OCI-LY1 (cell line): ENCODE results near the gene LTBP3.
A peak's percentile ranks its signal among the peaks of the same experiment; 100 is the strongest.

Experiments
- H2AFZ ChIP-seq: fragments of 200-600 bp; sonication (generic), shearing (Covaris generic); 2 replicates; pipeline ENCODE4 v1.6.0; 2014; ENCODE audit warnings: antibody characterized with exemption, mild to moderate bottlenecking, low read length
- H3F3A ChIP-seq: fragments of 200-600 bp; sonication (generic), shearing (Covaris generic); 2 replicates; pipeline ENCODE4 v1.6.0; 2014; ENCODE audit warnings: mild to moderate bottlenecking, antibody characterized with exemption, low read length, moderate library complexity; ENCODE audit not compliant: insufficient read depth
- H3K27ac ChIP-seq: fragments of 200-600 bp; sonication (generic); 2 replicates; pipeline ENCODE4 v1.5.1; 2014; ENCODE audit warnings: low read length, mixed run types, mild to moderate bottlenecking, low read depth; ENCODE audit not compliant: poor library complexity, severe bottlenecking
- H3K27me3 ChIP-seq: fragments of 200-600 bp; sonication (generic); 2 replicates; pipeline ENCODE4 v1.6.0; 2014; ENCODE audit warnings: antibody characterized with exemption, mild to moderate bottlenecking, low read length, moderate library complexity; ENCODE audit not compliant: insufficient read depth
- H3K36me3 ChIP-seq: fragments of 200-600 bp; sonication (generic); 2 replicates; pipeline ENCODE4 v1.6.1; 2014; ENCODE audit warnings: mild to moderate bottlenecking, antibody characterized with exemption, low read length, moderate library complexity, mixed read lengths; ENCODE audit not compliant: insufficient read depth
- H3K4me1 ChIP-seq: fragments of 200-600 bp; sonication (generic); 2 replicates; pipeline ENCODE4 v1.5.1; 2014; ENCODE audit warnings: mild to moderate bottlenecking, low read length, moderate library complexity; ENCODE audit not compliant: insufficient read depth, severe bottlenecking
- H3K4me2 ChIP-seq: fragments of 200-600 bp; sonication (generic), shearing (Covaris generic); 2 replicates; pipeline ENCODE4 v1.6.1; 2014; ENCODE audit warnings: low read length
- H3K4me3 ChIP-seq: fragments of 200-600 bp; sonication (generic); 2 replicates; pipeline ENCODE4 v1.5.1; 2014; ENCODE audit warnings: low read length, low read depth, mild to moderate bottlenecking, mixed read lengths; ENCODE audit not compliant: poor library complexity, severe bottlenecking
- H3K79me2 ChIP-seq: fragments of 200-600 bp; shearing (Covaris generic); 2 replicates; pipeline ENCODE4 v1.6.1; 2016; ENCODE audit warnings: mixed run types, low read length, mixed read lengths; ENCODE audit not compliant: insufficient read depth
- H3K9ac ChIP-seq: fragments of 200-600 bp; sonication (generic), shearing (Covaris generic); 2 replicates; pipeline ENCODE4 v1.6.1; 2014; ENCODE audit warnings: mild to moderate bottlenecking, low read length, mixed read lengths
- H3K9me2 ChIP-seq: fragments of 200-600 bp; sonication (generic), shearing (Covaris generic); 2 replicates; pipeline ENCODE4 v1.6.1; 2014; ENCODE audit warnings: low read depth, mild to moderate bottlenecking, low read length, mixed read lengths
- H3K9me3 ChIP-seq: fragments of 200-600 bp; shearing (Covaris generic); 2 replicates; pipeline ENCODE4 v1.6.1; 2014; ENCODE audit warnings: low read length, mixed read lengths
- H4K20me1 ChIP-seq: fragments of 200-600 bp; sonication (generic), shearing (Covaris generic); 2 replicates; pipeline ENCODE4 v1.6.0; 2016; ENCODE audit warnings: mild to moderate bottlenecking, low read length; ENCODE audit not compliant: insufficient read depth
- EZH2 ChIP-seq: fragments of 200-600 bp; sonication (generic), shearing (Covaris generic); IDR thresholded peaks from 2 replicates; pipeline ENCODE4 v1.8.0; 2017; ENCODE audit warnings: borderline replicate concordance, mixed run types, mild to moderate bottlenecking, antibody characterized with exemption, low read length, moderate library complexity, mixed read lengths
- TF ChIP-seq, protein P1 (sequence below): fragments of 200-600 bp; sonication (generic), shearing (Covaris generic); IDR thresholded peaks from 2 replicates; pipeline ENCODE4 v1.5.1; 2017; ENCODE audit warnings: mild to moderate bottlenecking, antibody characterized with exemption, low read length, moderate library complexity, mixed read lengths

LTBP3 gene

GRCh38 chr11:65500387-65501185, 57.6 kb downstream of the LTBP3 start:
- peaks cover 65% of the 10 kb centered on the region for H3F3A ChIP-seq
- no peaks in the 10 kb centered on the region for H3K9me3 ChIP-seq
- H3K9ac ChIP-seq = peak overlapping the region; percentile 99
- H3K36me3 ChIP-seq = peaks cover 66% of the 10 kb centered on the region
- no peaks in the 10 kb centered on the region for H3K9me2 ChIP-seq
- H3K27me3 ChIP-seq = no peaks in the 10 kb centered on the region
- H3K4me1 ChIP-seq = peaks cover 57% of the 10 kb centered on the region
- no peak for TF ChIP-seq EZH2
- TF ChIP-seq, protein P1, sequence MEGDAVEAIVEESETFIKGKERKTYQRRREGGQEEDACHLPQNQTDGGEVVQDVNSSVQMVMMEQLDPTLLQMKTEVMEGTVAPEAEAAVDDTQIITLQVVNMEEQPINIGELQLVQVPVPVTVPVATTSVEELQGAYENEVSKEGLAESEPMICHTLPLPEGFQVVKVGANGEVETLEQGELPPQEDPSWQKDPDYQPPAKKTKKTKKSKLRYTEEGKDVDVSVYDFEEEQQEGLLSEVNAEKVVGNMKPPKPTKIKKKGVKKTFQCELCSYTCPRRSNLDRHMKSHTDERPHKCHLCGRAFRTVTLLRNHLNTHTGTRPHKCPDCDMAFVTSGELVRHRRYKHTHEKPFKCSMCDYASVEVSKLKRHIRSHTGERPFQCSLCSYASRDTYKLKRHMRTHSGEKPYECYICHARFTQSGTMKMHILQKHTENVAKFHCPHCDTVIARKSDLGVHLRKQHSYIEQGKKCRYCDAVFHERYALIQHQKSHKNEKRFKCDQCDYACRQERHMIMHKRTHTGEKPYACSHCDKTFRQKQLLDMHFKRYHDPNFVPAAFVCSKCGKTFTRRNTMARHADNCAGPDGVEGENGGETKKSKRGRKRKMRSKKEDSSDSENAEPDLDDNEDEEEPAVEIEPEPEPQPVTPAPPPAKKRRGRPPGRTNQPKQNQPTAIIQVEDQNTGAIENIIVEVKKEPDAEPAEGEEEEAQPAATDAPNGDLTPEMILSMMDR = no peak
- H3K79me2 ChIP-seq = peaks cover 62% of the 10 kb centered on the region
- peak overlapping the region; percentile 99 for H3K27ac ChIP-seq
- no peak overlapping the region for H2AFZ ChIP-seq
- H3K4me2 ChIP-seq = peak overlapping the region; percentile 95
- peak overlapping the region; percentile 77 for H3K4me3 ChIP-seq
- no peaks in the 10 kb centered on the region for H4K20me1 ChIP-seq

DNA sequence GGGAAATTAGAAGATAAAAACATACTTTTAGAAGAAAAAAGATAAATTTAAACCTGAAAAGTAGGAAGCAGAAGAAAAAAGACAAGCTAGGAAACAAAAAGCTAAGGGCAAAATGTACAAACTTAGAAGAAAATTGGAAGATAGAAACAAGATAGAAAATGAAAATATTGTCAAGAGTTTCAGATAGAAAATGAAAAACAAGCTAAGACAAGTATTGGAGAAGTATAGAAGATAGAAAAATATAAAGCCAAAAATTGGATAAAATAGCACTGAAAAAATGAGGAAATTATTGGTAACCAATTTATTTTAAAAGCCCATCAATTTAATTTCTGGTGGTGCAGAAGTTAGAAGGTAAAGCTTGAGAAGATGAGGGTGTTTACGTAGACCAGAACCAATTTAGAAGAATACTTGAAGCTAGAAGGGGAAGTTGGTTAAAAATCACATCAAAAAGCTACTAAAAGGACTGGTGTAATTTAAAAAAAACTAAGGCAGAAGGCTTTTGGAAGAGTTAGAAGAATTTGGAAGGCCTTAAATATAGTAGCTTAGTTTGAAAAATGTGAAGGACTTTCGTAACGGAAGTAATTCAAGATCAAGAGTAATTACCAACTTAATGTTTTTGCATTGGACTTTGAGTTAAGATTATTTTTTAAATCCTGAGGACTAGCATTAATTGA, 58.3 kb downstream of the LTBP3 start:
- no peaks in the 10 kb centered on the region for H3K9me2 ChIP-seq
- H2AFZ ChIP-seq = no peak overlapping the region
- H3K4me3 ChIP-seq = peak overlapping the region; percentile 77
- peaks cover 60% of the 10 kb centered on the region for H3K79me2 ChIP-seq
- H3K4me1 ChIP-seq = peaks cover 53% of the 10 kb centered on the region
- peaks cover 59% of the 10 kb centered on the region for H3K36me3 ChIP-seq
- TF ChIP-seq EZH2 = no peak
- TF ChIP-seq, protein P1 = no peak
- peak overlapping the region; percentile 95 for H3K4me2 ChIP-seq
- peak overlapping the region; percentile 99 for H3K9ac ChIP-seq
- peaks cover 58% of the 10 kb centered on the region for H3F3A ChIP-seq
- no peaks in the 10 kb centered on the region for H3K9me3 ChIP-seq
- H4K20me1 ChIP-seq = no peaks in the 10 kb centered on the region
- H3K27ac ChIP-seq = peak overlapping the region; percentile 99
- no peaks in the 10 kb centered on the region for H3K27me3 ChIP-seq

DNA sequence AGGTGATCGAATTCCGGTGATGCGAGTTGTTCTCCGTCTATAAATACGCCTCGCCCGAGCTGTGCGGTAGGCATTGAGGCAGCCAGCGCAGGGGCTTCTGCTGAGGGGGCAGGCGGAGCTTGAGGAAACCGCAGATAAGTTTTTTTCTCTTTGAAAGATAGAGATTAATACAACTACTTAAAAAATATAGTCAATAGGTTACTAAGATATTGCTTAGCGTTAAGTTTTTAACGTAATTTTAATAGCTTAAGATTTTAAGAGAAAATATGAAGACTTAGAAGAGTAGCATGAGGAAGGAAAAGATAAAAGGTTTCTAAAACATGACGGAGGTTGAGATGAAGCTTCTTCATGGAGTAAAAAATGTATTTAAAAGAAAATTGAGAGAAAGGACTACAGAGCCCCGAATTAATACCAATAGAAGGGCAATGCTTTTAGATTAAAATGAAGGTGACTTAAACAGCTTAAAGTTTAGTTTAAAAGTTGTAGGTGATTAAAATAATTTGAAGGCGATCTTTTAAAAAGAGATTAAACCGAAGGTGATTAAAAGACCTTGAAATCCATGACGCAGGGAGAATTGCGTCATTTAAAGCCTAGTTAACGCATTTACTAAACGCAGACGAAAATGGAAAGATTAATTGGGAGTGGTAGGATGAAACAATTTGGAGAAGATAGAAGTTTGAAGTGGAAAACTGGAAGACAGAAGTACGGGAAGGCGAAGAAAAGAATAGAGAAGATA, 59.0 kb downstream of the LTBP3 start, which contains the start of gene MALAT1:
Gene MALAT1, plus strand, starts transcription at position 69 of the 736 bp plus-strand sequence.
- Histone ChIP-seq H2AFZ (no peak within 1 kb of the TSS), H3K9ac (peak within 1 kb of the TSS; percentile 99), H3K4me3 (peak within 1 kb of the TSS; percentile 77), H4K20me1 (no peaks in the 10 kb centered on the region), H3K36me3 (peaks cover 52% of the 10 kb centered on the region), H3F3A (peaks cover 50% of the 10 kb centered on the region), H3K79me2 (peaks cover 53% of the 10 kb centered on the region), H3K27me3 (no peaks in the 10 kb centered on the region), H3K9me2 (no peaks in the 10 kb centered on the region), H3K9me3 (no peaks in the 10 kb centered on the region), H3K4me2 (peak within 1 kb of the TSS; percentile 95), H3K27ac (peak within 1 kb of the TSS; percentile 99), H3K4me1 (peaks cover 53% of the 10 kb centered on the region)
- TF ChIP-seq, protein P1 = no peak
- no peak for TF ChIP-seq EZH2
